ENCODE data around the gene CASP4.
A peak's percentile ranks its signal among the peaks of the same experiment; 100 is the strongest.

Gene CASP4

GRCh38 chr11:104928811-104929210 lies 39.6 kb downstream of the CASP4 start:
- no peak overlapping the region for H3K4me3 ChIP-seq (ENCODE audit: low read length)
- TF ChIP-seq CTCF (IDR thresholded peaks at IDR 0.05; ENCODE audit: insufficient read depth, low read depth, low read length, missing control alignments) = no peak
- DNase-seq (ENCODE audit: low read depth) = no peak

DNA sequence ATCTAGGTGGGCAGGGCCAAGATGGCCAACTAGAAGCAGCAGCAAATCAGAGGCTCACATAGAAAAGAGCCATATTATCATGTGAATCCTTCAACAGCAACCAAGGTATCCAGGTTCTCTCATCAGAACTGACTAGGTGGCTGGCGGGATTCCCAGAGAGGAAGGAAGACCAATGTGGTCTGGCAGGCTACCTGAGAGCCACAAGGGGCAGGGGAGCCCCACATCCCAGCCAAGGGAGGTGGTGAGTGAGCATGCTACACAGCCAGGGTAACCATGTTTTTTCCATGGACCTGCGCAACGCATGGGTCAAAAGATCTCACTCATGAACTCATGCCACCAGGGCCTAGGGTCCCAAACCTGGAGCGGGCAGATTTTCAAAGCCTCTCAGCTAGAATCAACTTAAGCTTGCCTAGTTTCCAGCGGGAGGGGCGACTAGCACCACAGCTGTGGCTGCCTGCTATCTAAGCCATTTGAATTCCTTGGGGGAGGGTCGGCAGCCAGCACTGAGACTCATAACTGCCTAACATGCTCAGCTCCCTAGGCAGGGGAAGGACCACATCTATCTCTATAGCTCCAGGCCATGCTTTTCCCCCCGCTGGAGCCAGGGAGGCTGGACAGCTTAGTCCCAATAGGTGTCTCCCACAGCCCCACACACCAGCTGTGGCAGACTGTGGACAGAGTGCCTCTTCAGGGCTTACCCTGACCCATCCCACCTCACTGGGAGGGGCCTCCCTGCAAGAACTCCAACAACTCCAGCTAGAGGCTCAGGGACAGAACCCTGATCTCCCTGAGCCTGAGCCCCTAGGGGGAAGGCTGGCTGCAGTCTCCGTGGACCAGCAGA lies 41.4 kb downstream of the CASP4 start:
- DNase-seq (ENCODE audit: low read depth) = no peak
- TF ChIP-seq CTCF (IDR thresholded peaks at IDR 0.05; ENCODE audit: insufficient read depth, low read depth, low read length, missing control alignments) = no peak
- no peak overlapping the region for H3K4me3 ChIP-seq (ENCODE audit: low read length)

DNA sequence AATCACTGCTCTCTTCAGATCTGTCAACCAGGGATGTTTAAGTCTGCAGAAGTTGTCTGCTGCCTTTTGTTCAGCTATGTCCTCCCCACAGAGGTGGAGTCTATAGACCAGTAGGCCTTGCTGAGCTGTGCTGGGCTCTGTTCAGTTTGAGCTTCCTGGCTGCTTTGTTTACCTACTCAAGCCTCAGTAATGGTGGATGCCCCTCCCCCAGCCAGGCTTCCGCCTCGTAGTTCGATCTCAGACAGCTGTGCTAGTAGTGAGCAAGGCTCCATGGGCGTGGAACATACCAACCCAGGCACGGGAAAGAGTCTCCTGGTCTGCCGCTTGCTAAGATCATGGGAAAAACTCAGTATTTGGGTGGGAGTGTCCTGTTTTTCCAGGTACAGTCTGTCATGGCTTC lies 42.5 kb downstream of the CASP4 start:
- H3K4me3 ChIP-seq (ENCODE audit: low read length) = no peak overlapping the region
- no peak for TF ChIP-seq CTCF (IDR thresholded peaks at IDR 0.05; ENCODE audit: insufficient read depth, low read depth, low read length, missing control alignments)

DNA sequence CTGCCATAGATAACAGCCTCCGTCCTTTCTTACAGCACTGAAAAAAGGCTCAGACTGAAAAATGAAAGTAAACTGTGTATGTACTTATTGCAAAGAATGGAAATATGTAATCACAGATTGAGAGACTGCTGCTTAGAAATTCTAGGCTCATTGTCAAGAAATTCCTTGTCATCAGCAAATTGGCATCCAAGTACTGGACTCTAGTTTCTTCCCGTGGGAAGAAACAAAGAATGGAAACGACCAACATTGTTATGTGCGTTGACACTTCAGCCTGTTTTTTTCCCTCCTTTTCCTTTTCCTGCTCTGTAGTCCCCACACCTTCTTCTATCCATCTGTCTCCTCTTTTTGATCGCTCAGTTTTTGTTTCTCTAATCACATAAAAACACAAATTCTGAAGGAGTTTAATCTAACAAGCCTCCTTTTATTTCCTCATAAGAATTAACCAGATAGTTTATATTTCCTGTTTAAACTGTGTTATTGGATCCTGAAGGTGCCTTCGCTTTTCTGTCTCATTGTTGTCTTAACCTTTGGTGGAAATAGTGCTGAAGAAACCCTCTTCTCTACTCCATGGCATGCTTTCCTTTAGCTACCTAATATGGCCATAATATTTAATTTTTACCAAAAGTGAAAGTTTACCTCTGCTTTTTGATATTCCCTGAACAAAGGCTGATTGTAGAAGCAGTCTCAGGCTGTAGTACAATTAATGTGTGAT lies 50.1 kb downstream of the CASP4 start:
- H3K4me3 ChIP-seq (ENCODE audit: low read length) = peak overlapping the region; percentile 12

More for the DNA sequence above, 42.5 kb downstream of the CASP4 start:
- DNase-seq (ENCODE audit: low read depth) = no peak

GRCh38 chr11:104917271-104918112 lies 50.9 kb downstream of the CASP4 start:
- TF ChIP-seq CTCF (IDR thresholded peaks at IDR 0.05; ENCODE audit: insufficient read depth, low read depth, low read length, missing control alignments) = no peak
- DNase-seq (ENCODE audit: low read depth) = no peak
- H3K4me3 ChIP-seq (ENCODE audit: low read length) = peak overlapping the region; percentile 12

More for the DNA sequence above, 50.1 kb downstream of the CASP4 start:
- DNase-seq (ENCODE audit: low read depth) = peak; percentile 25
- TF ChIP-seq CTCF (IDR thresholded peaks at IDR 0.05; ENCODE audit: insufficient read depth, low read depth, low read length, missing control alignments) = no peak

DNA sequence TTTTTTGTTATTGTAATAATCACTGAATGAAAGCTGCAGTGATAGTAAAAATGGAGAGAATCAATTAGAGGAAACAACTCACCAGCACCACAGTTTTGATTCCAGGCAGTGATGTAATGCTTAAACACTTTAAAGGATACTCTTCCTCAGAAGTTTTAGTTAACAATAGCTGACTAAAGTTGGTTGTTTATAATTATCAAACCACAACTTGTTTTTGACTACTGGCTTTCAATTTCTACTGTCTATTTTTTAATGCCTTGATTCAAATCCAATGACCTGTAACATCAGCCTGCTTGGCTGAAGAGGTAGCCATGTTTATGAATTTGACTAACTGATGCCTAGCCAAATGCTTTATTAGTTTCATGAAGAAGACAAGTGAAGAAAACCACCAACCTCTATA lies 51.9 kb downstream of the CASP4 start:
- no peak for TF ChIP-seq CTCF (IDR thresholded peaks at IDR 0.05; ENCODE audit: insufficient read depth, low read depth, low read length, missing control alignments)
- no peak overlapping the region for H3K4me3 ChIP-seq (ENCODE audit: low read length)
- no peak for DNase-seq (ENCODE audit: low read depth)
